NCI-H774 (cell line): ENCODE measurements around the gene DNAJB7.
"Not testable (repeated sequence)": the region's sequence is repeated elsewhere in the genome, so short reads cannot be mapped to it uniquely, and the experiment has no call there.

Experiments
- DNase-seq: peaks from one replicate; lab custom pipeline; 2025; lab: John Stamatoyannopoulos, UW

DNAJB7 gene

DNA sequence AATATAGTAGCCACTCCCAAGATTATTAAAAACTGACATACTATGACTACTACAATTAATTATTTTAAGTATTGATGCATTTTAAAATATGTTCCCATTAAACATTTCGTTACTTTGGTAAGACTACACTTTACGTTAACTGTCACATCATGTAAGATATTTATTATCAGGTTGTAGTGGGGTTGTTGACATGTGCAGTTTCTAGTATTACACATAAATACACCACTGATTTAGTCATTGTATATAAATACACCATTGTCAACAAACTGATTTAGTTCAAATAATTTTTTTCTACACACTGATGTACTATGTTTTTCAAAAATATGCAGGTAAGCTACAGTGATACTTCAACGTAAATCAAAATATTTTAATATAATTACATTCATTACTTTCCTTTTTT is 17.0 kb downstream of the DNAJB7 start:
- DNase-seq: no peak

DNA sequence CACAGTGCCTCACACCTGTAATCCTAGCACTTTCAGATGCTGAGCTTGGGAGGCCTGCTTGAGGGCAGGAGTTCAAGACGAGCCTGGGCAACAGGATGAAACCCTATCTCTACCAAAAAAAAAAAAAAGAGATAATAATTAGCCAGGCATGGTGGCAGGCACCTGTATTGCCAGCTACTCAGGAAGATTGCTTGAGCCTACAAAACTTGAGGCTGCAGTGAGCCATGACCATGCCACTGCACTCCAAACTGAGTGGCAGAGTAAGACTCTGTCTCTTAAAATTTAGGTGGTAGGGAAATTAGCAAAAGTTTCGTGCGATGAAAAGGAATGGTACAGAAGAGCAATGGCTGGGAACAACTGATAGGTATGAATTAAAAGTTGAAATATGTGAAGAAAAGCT is 23.4 kb downstream of the DNAJB7 start:
- DNase-seq: no peak

DNA sequence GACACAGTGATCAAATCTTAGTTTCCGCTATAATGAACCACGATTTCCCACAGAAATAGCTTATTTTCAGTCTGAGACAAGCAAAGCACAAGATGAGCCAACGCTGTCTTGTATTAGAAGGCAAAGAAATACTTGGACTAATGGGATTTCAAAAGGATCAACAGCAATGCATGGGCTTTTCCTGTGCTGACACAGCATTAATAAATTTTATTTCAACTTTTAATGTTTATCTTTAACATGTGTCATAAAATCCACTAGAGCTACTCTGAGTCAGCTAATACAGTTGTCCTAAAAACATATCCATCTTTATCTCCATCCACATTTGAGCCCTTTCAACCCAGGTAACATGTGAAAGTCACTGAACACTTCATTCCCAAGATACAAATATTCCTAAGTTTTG is 27.3 kb downstream of the DNAJB7 start:
- no peak for DNase-seq

DNA sequence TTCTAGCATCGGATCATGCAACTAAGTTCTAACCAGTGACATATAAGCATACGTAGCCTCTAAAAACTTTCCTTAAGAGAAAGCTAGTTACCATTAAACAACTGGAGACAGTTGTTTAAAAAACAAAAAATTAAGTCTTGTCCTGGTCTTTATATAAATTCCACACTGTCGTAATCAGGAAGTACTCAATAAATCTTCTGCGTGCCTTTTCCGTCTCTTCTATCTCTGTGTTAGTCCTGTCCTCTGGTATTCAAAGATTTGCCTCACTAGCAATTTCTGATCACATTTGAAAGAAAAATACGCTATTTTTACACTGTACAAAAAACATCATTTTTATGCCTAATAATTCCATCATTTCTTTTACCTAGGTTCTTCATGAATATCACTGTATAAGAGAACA is 32.8 kb downstream of the DNAJB7 start:
- no peak for DNase-seq

DNA sequence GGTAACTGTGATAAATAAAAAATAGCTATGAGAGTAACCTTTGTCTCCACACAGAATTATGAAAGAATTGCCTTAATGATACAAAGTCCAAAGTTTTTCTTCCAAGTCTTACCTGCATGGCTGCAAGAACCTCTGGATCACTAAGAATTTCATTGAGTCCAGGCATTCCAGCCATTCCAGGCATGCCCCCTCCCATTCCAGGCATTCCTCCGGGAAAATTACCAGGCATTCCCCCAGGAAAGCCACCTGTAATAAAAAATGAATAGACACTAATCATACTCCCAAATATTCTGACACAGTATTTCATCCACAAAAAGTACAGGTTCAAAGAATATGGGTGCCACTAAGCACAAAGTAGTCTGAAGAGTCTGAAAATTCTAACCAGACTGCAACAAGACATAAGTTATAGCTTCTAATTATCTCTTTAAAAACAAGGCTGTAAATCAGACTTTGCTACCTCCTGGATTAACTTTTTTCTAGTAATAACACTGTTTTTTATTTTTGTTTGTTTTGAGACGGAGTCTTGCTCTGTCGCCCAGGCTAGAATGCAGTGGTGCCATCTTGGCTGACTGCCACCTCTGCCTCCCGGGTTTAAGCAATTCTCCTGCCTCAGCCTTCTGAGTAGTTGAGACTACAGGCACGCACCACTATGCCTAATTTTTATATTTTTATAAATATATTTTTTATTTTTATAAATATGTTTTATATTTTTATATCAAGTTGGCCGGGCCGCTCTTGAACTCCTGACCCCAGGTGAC is 34.8 kb downstream of the DNAJB7 start:
- DNase-seq: no peak

DNA sequence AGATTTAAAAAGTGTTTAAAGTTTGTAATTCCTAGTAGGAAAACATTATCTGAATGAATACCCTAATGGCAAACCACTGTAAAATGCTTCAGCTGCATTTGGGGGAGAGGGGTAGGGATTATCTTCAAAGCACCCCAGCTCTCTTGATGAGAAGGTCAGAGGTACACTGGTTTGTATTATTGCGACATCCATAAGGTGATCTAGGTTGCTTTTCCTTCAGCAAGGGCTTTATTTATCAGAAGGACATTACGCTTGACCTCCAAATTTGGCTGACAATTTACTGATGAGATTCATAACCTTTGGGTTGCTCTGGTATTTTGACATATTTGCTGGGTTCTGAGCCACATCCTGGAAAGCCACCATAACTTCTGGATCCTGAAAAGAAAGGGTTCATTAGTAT is 35.6 kb downstream of the DNAJB7 start:
- not testable (repeated sequence) for DNase-seq

DNA sequence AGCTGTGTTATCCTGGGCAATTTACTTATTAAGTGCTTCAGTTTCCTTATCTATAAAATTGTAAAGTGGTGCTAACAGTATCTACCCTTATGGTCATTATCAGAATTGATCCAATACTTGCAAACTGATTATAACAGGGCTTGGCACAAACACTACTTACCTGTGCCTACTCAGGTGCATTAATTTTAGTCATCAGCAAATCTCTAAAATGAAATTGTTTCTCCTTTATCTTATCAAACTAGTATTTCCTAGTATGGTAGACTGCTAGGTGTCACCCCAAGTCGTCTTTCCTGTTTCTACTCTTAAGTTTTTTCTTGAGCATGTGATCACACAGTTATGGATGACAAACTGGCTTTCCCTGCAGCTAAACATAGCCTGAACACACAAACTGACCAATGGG is 38.5 kb downstream of the DNAJB7 start:
- DNase-seq: no peak

DNA sequence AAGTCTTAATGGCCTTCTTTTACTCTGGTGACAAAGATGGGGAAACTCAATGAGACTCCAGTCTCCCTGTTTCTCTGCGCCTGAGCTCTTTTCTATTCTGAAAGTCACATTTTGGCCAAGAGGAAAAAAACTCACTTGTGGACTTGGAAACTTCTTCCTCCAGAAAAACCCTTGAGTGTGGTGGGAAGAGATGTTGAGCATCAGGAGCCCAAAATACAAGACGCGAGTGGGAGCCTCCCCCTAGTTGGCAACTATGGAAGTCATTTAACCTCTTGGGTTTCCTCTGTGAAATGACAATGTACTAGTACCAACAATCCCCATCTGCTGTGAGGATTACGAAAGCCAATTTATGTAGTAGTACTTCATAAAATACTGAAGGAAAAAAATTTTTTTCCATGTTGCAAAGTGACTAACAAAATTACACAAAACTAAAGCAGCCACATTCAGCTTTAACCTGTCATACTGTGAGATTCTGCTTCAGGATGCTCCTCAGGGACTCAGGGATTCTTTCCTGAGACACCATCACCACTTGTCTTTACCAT is 42.2 kb downstream of the DNAJB7 start:
- DNase-seq: no peak

DNA sequence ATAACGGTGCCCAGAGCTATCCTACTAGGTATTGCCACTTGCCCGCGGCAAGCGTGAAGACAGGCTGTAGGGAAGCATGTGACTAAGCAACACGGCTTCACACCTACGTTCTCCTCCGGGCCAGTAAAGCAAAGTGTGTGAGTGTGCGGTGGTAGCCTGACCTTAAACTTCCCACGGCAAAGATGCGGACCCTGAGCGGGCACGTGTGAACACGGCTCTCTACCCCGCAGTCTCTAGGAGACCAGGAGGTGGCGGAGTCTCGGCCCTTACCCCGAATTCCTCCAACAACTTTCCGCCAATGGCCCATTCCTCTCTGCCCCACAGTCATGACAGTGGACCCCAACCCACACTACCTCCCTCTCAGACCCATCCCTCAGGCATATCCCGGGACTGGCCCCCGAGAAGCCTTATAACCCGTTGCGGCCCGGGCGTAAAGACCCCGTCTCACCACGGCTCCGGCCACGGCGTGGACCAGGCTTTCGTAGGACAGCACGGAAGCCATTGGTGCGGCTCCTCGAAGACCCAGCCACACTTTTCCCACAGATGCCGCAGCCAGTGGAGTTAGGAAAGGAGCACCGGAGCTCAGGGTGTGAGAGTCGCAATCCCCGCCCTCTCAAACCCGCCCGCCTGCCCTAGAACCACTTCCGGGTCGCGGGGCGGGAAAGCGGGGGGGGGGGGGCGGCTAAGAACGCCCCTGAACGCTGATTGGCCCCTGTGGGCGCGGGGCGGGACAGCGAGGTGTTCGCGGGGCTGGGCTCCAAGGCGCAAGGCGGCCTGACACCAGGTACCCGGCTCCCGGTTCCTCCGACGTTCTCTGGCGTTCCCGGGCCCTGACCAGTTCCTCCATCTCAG is 42.9 kb downstream of the DNAJB7 start, which contains the start of gene SLC25A17:
SLC25A17 (minus strand) TSS at position 600 of the 852 bp plus-strand sequence; CDS start at position 502, 98 bp downstream.
- DNase-seq: peak; percentile 73

DNA sequence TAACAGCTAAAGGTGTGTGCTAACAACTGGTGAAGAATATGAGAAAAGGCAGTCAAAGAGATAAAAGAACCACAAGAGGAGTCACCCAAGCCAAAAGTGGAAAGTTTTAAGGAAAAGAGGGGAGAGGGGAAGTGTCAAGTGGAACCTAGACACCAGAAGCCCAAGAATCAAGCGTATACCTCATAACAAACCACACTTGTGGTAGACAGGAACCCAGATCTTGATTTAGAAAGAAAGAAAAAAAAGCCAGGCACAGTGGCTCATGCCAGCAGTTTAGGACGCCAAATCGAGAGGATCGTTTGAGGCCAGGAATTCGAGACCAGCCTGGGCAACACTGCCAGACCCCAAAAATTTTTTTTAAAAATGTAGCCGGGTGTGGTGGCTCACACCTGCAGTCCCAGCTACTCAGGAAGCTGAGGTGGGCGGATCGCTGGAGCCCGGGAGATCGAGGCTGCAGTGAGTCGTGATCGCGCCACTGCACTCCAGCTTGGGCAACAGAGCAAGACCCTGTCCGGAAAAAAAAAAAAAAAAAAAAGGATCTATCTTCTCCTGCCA is 43.6 kb downstream of the DNAJB7 start:
- no peak for DNase-seq

DNA sequence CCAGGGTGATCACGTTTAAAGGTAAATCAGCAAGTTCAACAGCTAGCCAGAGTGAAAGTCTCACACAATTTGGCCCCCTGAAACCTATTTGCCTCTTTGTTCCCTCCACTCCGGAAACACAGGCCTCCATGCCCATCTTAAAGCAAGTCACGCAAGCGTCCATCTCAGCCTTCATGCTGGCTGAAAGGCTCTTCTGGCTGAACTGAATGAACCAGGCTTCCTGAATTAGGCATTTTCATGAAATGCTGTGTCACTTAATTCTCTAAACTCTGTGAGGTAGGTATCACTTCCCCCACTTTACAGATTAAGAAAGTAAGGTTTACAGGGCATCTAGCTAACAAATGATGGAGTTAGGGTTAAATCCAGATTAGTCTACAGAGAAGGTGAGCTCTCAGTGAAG is 44.2 kb downstream of the DNAJB7 start:
- DNase-seq: no peak

DNA sequence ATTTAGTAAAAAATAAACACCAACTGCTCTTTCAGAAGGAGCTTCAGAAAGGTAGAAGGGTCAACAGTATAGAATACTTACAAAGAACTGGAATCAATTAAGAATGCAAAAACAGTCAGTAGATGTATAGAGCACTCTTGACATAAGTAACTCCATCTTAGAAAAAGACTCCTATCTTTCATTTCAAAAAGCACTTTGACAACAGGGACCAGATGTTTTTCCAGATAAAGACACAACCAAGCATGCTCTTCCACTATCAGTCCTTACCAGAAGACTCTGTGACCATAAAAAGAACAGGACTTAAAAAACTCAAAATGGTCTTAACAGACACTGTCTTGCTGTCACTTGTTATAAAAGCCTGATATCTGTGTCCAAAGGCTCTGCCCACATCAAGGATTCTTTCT is 48.0 kb downstream of the DNAJB7 start:
- no peak for DNase-seq
